Esophagus muscularis mucosa (tissue), 4 donors: ENCODE data around the gene WAS.

Source experiments
- EP300 ChIP-seq: sonication (generic); formaldehyde crosslinking; IDR thresholded peaks from one replicate; pipeline ENCODE4 v1.6.1; 2017; ENCODE audit warnings: antibody characterized with exemption
- POLR2A ChIP-seq: fragments of 450-650 bp; IDR thresholded peaks from one replicate; pipeline ENCODE4 v1.6.1; 2017; ENCODE audit warnings: antibody characterized with exemption, moderate library complexity, mild to moderate bottlenecking, low read depth
- POLR2AphosphoS5 ChIP-seq, 2 donors: sonication (generic); formaldehyde crosslinking; IDR thresholded peaks; one replicate each; pipeline ENCODE4 v1.6.1; 2017; ENCODE audit warnings: antibody characterized with exemption in 2 of 2
- TF ChIP-seq, protein P1 (sequence below), 3 experiments: fragments of 200-600 bp in 2 of 3; fragments of 450-650 bp in 1 of 3; sonication (generic) in 2 of 3; IDR thresholded peaks; one replicate each; pipeline ENCODE4 v1.5.1; 2017 to 2019; ENCODE audit warnings: antibody characterized with exemption in 3 of 3, mild to moderate bottlenecking in 2 of 3, moderate library complexity in 1 of 3

GRCh38 chrX:48649102-48649501, 34.5 kb upstream of the WAS start:
- TF ChIP-seq POLR2AphosphoS5 (IDR thresholded peaks at IDR 0.05) (no peak), POLR2A (no peak), EP300 (no peak)
- TF ChIP-seq, protein P1, sequence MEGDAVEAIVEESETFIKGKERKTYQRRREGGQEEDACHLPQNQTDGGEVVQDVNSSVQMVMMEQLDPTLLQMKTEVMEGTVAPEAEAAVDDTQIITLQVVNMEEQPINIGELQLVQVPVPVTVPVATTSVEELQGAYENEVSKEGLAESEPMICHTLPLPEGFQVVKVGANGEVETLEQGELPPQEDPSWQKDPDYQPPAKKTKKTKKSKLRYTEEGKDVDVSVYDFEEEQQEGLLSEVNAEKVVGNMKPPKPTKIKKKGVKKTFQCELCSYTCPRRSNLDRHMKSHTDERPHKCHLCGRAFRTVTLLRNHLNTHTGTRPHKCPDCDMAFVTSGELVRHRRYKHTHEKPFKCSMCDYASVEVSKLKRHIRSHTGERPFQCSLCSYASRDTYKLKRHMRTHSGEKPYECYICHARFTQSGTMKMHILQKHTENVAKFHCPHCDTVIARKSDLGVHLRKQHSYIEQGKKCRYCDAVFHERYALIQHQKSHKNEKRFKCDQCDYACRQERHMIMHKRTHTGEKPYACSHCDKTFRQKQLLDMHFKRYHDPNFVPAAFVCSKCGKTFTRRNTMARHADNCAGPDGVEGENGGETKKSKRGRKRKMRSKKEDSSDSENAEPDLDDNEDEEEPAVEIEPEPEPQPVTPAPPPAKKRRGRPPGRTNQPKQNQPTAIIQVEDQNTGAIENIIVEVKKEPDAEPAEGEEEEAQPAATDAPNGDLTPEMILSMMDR (IDR thresholded peaks at IDR 0.05), result no peak
